K562 (cell line): ENCODE results near the gene ACSBG1.

Experiments
- ARID2 ChIP-seq: fragments of 450-650 bp; IDR thresholded peaks from 2 replicates; pipeline ENCODE4 v1.6.1; 2017; ENCODE audit warnings: antibody characterized with exemption, mild to moderate bottlenecking
- FOXM1 ChIP-seq, 2 experiments: fragments of 450-650 bp in 1 of 2; sonication (generic) in 1 of 2; formaldehyde crosslinking in 1 of 2; IDR thresholded peaks; 2 replicates each; pipeline versions ENCODE4 v1.6.1 to v1.9.0; 2017 to 2022; ENCODE audit warnings: low read depth in 2 of 2, mild to moderate bottlenecking in 2 of 2, missing genetic modification reagents in 1 of 2, moderate library complexity in 1 of 2
- STAT6 ChIP-seq: sonication (generic); formaldehyde crosslinking; IDR thresholded peaks from 2 replicates; pipeline ENCODE4 v1.8.1; 2023; ENCODE audit warnings: mild to moderate bottlenecking, missing genetic modification reagents
- TAF15 ChIP-seq: fragments of 200-400 bp; formaldehyde crosslinking; IDR thresholded peaks from 2 replicates; pipeline ENCODE4 v1.6.1; 2017; ENCODE audit warnings: mild to moderate bottlenecking, low read depth, low read length, moderate library complexity
- USF1 ChIP-seq: sonication (generic); formaldehyde crosslinking; IDR thresholded peaks from 2 replicates; pipeline ENCODE4 v1.9.0; 2022; ENCODE audit warnings: mild to moderate bottlenecking, missing genetic modification reagents
- ZNF695 ChIP-seq: fragments of 450-650 bp; formaldehyde crosslinking; IDR thresholded peaks from 2 replicates; pipeline ENCODE4 v1.4.0; 2020; ENCODE audit warnings: mild to moderate bottlenecking, moderate library complexity

- TF ChIP-seq STAT6 (CRISPR knock-in tag) (no peak), ZNF695 (CRISPR knock-in tag) (no peak), USF1 (no peak), TAF15 (no peak), FOXM1 (IDR thresholded peaks at IDR 0.05; ENCODE audit: low read depth) (no peak), FOXM1 (CRISPR knock-in tag; IDR thresholded peaks at IDR 0.05; ENCODE audit: low read depth) (no peak), ARID2 (no peak)
These were observed 51.5 kb downstream of the ACSBG1 start for GRCh38 chr15:78182821-78183220.
